H1 (cell line): ENCODE measurements around the gene UMAD1. TPM values are rescaled to one million over a fixed set of nuclear protein-coding genes. Genes with fewer than 3 reads are reported as not detected.

ENCODE experiments used
- CTCF ChIA-PET: fragments of 300-600 bp; sonication (Branson Sonifier 250); formaldehyde crosslinking; loops from one replicate; lab custom pipeline; 2021; ENCODE audit not compliant: partially characterized antibody; lab: Charles Lee
- POLR2A ChIA-PET: fragments of 300-600 bp; sonication (Branson Sonifier 250); formaldehyde crosslinking; loops from one replicate; lab custom pipeline; 2021; ENCODE audit warnings: inconsistent platforms; ENCODE audit not compliant: partially characterized antibody; lab: Charles Lee
- DNase-seq, 2 experiments: peaks; one replicate each; pipeline versions ENCODE4 v3.0.0 to v3.0.0-alpha.2; 2010 to 2022; ENCODE audit warnings: low spot score in 2 of 2, low read depth in 1 of 2, mixed read lengths in 1 of 2
- FAIRE-seq: peaks from 2 replicates; lab custom pipeline; 2011; peaks lifted over from hg19 to GRCh38; lab: Jason Lieb, UNC
- H2AFZ ChIP-seq: 2 replicates; pipeline ENCODE4 v1.8.1; 2012; ENCODE audit warnings: low read length, inconsistent platforms
- H2AK5ac ChIP-seq: 2 replicates; pipeline ENCODE4 v1.6.1; 2013; ENCODE audit warnings: low read depth, low read length
- H2BK120ac ChIP-seq: replicated peaks from 2 replicates; pipeline ENCODE3; 2013; ENCODE audit warnings: low read depth, low read length, inconsistent platforms
- H2BK12ac ChIP-seq: 2 replicates; pipeline ENCODE4 v1.6.1; 2013; ENCODE audit warnings: low read depth, low read length
- H2BK15ac ChIP-seq: 2 replicates; pipeline ENCODE4 v1.6.1; 2013; ENCODE audit warnings: low read length
- H2BK20ac ChIP-seq: 2 replicates; pipeline ENCODE4 v1.6.1; 2013; ENCODE audit warnings: low read length
- H2BK5ac ChIP-seq: 2 replicates; pipeline ENCODE4 v1.6.1; 2013; ENCODE audit warnings: low read depth, low read length
- H3K14ac ChIP-seq: 2 replicates; pipeline ENCODE4 v1.6.1; 2013; ENCODE audit warnings: inconsistent platforms; ENCODE audit not compliant: insufficient read length
- H3K18ac ChIP-seq: 2 replicates; pipeline ENCODE4 v1.6.1; 2013; ENCODE audit warnings: low read length; ENCODE audit errors: extremely low read depth
- H3K23ac ChIP-seq: 2 replicates; pipeline ENCODE4 v1.6.1; 2013; ENCODE audit warnings: inconsistent platforms; ENCODE audit not compliant: insufficient read length
- H3K23me2 ChIP-seq: 2 replicates; pipeline ENCODE4 v1.6.1; 2013; ENCODE audit warnings: low read depth, low read length
- H3K27ac ChIP-seq: 2 replicates; pipeline ENCODE4 v1.6.1; 2011; ENCODE audit warnings: low read depth, low read length, inconsistent platforms
- H3K27me3 ChIP-seq, 4 experiments: replicated peaks in 1 of 4; 1 replicate in 1 of 4; 2 replicates in 3 of 4; pipeline versions ENCODE4 v1.6.1 to v1.8.1; 2011 to 2013; ENCODE audit warnings: low read length in 3 of 4, mild to moderate bottlenecking in 3 of 4, inconsistent platforms in 2 of 4, mixed read lengths in 2 of 4, moderate library complexity in 1 of 4; ENCODE audit not compliant: control insufficient read depth in 3 of 4, insufficient read depth in 3 of 4; ENCODE audit errors: extremely low read depth in 1 of 4
- H3K36me3 ChIP-seq, 4 experiments: 2 replicates each; pipeline versions ENCODE4 v1.6.1 to v1.8.1; 2011 to 2013; ENCODE audit warnings: mild to moderate bottlenecking in 4 of 4, low read length in 3 of 4, moderate library complexity in 2 of 4, control low read depth in 1 of 4, inconsistent platforms in 1 of 4; ENCODE audit not compliant: insufficient read depth in 4 of 4, control insufficient read depth in 2 of 4
- H3K4ac ChIP-seq: replicated peaks from 2 replicates; pipeline ENCODE3; 2013; ENCODE audit warnings: low read length, low read depth, mixed read lengths, inconsistent platforms; ENCODE audit not compliant: insufficient read length
- H3K4me1 ChIP-seq, 4 experiments: replicated peaks in 1 of 4; 1 replicate in 1 of 4; 2 replicates in 3 of 4; pipeline versions ENCODE4 v1.6.1 to v1.8.1; 2011 to 2013; ENCODE audit warnings: low read length in 3 of 4, inconsistent platforms in 2 of 4, mixed read lengths in 1 of 4; ENCODE audit not compliant: insufficient read depth in 4 of 4, control insufficient read depth in 3 of 4
- H3K4me2 ChIP-seq, 2 experiments: 2 replicates each; pipeline versions ENCODE4 v1.6.1 to v1.8.1; 2011 to 2013; ENCODE audit warnings: low read depth in 2 of 2, low read length in 2 of 2, control low read depth in 1 of 2, inconsistent platforms in 1 of 2, mild to moderate bottlenecking in 1 of 2; ENCODE audit not compliant: insufficient read depth in 1 of 2
- H3K4me3 ChIP-seq, 4 experiments: fragments of 200-600, 300-600 bp in 1 of 4; sonication (generic), shearing (Covaris generic), sonication (Bioruptor Twin) in 1 of 4; 2 replicates each; pipeline versions ENCODE4 v1.5.1 to v1.8.1; 2011 to 2016; ENCODE audit warnings: low read length in 4 of 4, low read depth in 3 of 4, control low read depth in 2 of 4, inconsistent platforms in 2 of 4, mild to moderate bottlenecking in 2 of 4, mixed read lengths in 1 of 4, moderate library complexity in 1 of 4; ENCODE audit not compliant: insufficient read depth in 2 of 4; ENCODE audit errors: extremely low read depth in 1 of 4
- H3K56ac ChIP-seq: replicated peaks from 2 replicates; pipeline ENCODE3; 2013; ENCODE audit warnings: low read depth, mild to moderate bottlenecking, mixed read lengths, low read length, inconsistent platforms; ENCODE audit not compliant: insufficient read length
- H3K79me1 ChIP-seq: 2 replicates; pipeline ENCODE4 v1.6.1; 2013; ENCODE audit warnings: low read depth, low read length, control low read depth
- H3K79me2 ChIP-seq, 2 experiments: 2 replicates each; pipeline versions ENCODE4 v1.6.1 to v1.8.1; 2012 to 2013; ENCODE audit warnings: low read length in 2 of 2, mild to moderate bottlenecking in 2 of 2, inconsistent platforms in 1 of 2; ENCODE audit not compliant: insufficient read depth in 2 of 2, control insufficient read depth in 1 of 2
- H3K9ac ChIP-seq, 4 experiments: replicated peaks in 1 of 4; 1 replicate in 1 of 4; 2 replicates in 3 of 4; pipeline versions ENCODE4 v1.6.1 to v1.8.1; 2011 to 2013; ENCODE audit warnings: low read depth in 3 of 4, low read length in 3 of 4, control low read depth in 2 of 4, mild to moderate bottlenecking in 2 of 4, moderate library complexity in 2 of 4, inconsistent platforms in 1 of 4; ENCODE audit errors: extremely low read depth in 1 of 4
- H3K9me3 ChIP-seq, 2 experiments: 2 replicates each; pipeline versions ENCODE4 v1.6.1 to v1.8.1; 2012 to 2013; ENCODE audit warnings: mild to moderate bottlenecking in 2 of 2, moderate library complexity in 2 of 2, control low read depth in 1 of 2, inconsistent platforms in 1 of 2, low read depth in 1 of 2, low read length in 1 of 2, mixed read lengths in 1 of 2; ENCODE audit not compliant: insufficient read depth in 2 of 2
- H4K20me1 ChIP-seq, 2 experiments: replicated peaks in 1 of 2; 2 replicates each; pipeline versions ENCODE3 to v1.8.1; 2011 to 2013; ENCODE audit warnings: inconsistent platforms in 2 of 2, low read length in 2 of 2, mild to moderate bottlenecking in 1 of 2; ENCODE audit not compliant: insufficient read depth in 2 of 2, control insufficient read depth in 1 of 2
- H4K5ac ChIP-seq: 2 replicates; pipeline ENCODE4 v1.6.1; 2013; ENCODE audit warnings: low read length, low read depth, mixed read lengths, inconsistent platforms; ENCODE audit not compliant: insufficient read length
- H4K8ac ChIP-seq: 2 replicates; pipeline ENCODE4 v1.8.0; 2013; ENCODE audit warnings: mild to moderate bottlenecking, moderate library complexity, low read length, inconsistent platforms; ENCODE audit not compliant: insufficient read depth; ENCODE audit errors: extremely low read depth
- H4K91ac ChIP-seq: replicated peaks from 2 replicates; pipeline ENCODE3; 2013; ENCODE audit warnings: low read length, mixed read lengths, inconsistent platforms; ENCODE audit not compliant: insufficient read length
- CBX8 ChIP-seq: fragments of 300-800, 300-1000 bp; sonication (generic); IDR thresholded peaks from 2 replicates; pipeline ENCODE4 v1.7.1; 2016; ENCODE audit warnings: low read depth, low read length, borderline replicate concordance
- HDAC2 ChIP-seq, 2 experiments: fragments of 300-600 bp in 1 of 2; sonication (generic) in 1 of 2; IDR thresholded peaks; 2 replicates each; pipeline ENCODE4 v1.6.1; 2011 to 2012; ENCODE audit warnings: low read depth in 2 of 2, low read length in 2 of 2, mild to moderate bottlenecking in 2 of 2, moderate library complexity in 2 of 2, borderline replicate concordance in 1 of 2, inconsistent platforms in 1 of 2
- RAD21 ChIP-seq, 2 experiments: IDR thresholded peaks in 1 of 2; conservative IDR thresholded peaks in 1 of 2; 2 replicates each; pipeline ENCODE4 v1.6.1; 2011; ENCODE audit warnings: low read depth in 2 of 2, low read length in 2 of 2, improper control_type of control experiment in 1 of 2, inconsistent platforms in 1 of 2, mild to moderate bottlenecking in 1 of 2, moderate library complexity in 1 of 2
- RXRA ChIP-seq: IDR thresholded peaks from 2 replicates; pipeline ENCODE4 v1.6.1; 2011; ENCODE audit warnings: low read depth, mild to moderate bottlenecking, low read length, moderate library complexity; ENCODE audit not compliant: insufficient read depth
- SAP30 ChIP-seq: fragments of 300-600 bp; sonication (generic); IDR thresholded peaks from 2 replicates; pipeline ENCODE4 v1.7.1; 2012; ENCODE audit warnings: low read length, moderate library complexity, mild to moderate bottlenecking, inconsistent platforms; ENCODE audit not compliant: insufficient read depth, insufficient replicate concordance
- SP4 ChIP-seq: IDR thresholded peaks from 2 replicates; pipeline ENCODE4 v1.6.1; 2012; ENCODE audit warnings: low read length, inconsistent platforms
- TBP ChIP-seq: IDR thresholded peaks from 2 replicates; pipeline ENCODE4 v1.6.1; 2011; ENCODE audit warnings: low read depth, low read length, improper control_type of control experiment
- TEAD4 ChIP-seq: IDR thresholded peaks from 2 replicates; pipeline ENCODE4 v1.6.1; 2012; ENCODE audit warnings: low read depth, low read length, inconsistent platforms, mixed read lengths
- WGBS, 2 experiments: shearing (Covaris generic) in 1 of 2; methylation state at CpG; one replicate each; pipeline versions ENCODE4 v1.1.6 to v1.1.7; 2013 to 2015; ENCODE audit warnings: low lambda C conversion rate in 2 of 2, mixed read lengths in 2 of 2, inconsistent platforms in 1 of 2, low coverage in 1 of 2, missing lambda C conversion rate in 1 of 2; ENCODE audit not compliant: insufficient replicate concordance in 2 of 2, insufficient coverage in 1 of 2, insufficient read length in 1 of 2; ENCODE audit errors: extremely low coverage in 1 of 2, missing lambda C conversion rate in 1 of 2; 5-methylcytosine and 5-hydroxymethylcytosine counted together
- polyA plus RNA-seq, 7 experiments: library from polyadenylated mRNA; depleted of rRNA in 3 of 7; stranded (reverse) in 5 of 7; unstranded in 2 of 7; fragments of >200 nt in 5 of 7; fragments of 200-250 nt in 2 of 7; gene quantifications; 1 replicate in 5 of 7; 2 replicates in 1 of 7; 4 replicates in 1 of 7; pipeline versions ENCODE4 v1.2.1 to v1.2.3, GENCODE V29; 2011 to 2013; ENCODE audit warnings: missing spikeins in 2 of 7, mixed read lengths in 2 of 7
- total RNA-seq: library from RNA; stranded (reverse); fragmentation: NEBNext Ultra II Directional; extraction: Animal tissue kit (Norgen Biotek cat#: 25700); gene quantifications from 2 replicates; pipeline ENCODE4 v1.2.1, GENCODE V29; 2021

Gene UMAD1
- total and polyA plus RNA-seq, 2 of the 8 experiments (the other 6 are each of a cell fraction or from before 2014, with no cell fraction given) = 10.4 to 12.3 TPM

DNA sequence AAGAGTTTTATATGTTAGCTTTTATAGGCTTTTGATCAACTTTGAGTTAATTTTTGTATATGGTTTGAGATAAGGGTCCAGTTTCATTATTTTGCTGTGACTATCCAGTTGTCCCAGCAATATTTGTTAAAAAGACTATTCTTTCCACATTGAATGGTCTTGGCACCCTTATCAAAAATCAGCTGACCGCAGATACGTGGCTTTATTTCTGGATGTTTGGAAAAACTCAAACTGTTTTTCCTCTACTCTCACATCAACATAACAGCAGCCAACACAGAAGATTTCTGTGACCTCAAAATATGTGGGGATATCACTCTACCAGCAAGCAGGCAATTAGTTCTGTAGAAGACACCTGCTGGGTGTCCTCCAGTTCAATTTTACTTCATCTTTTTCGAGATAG, 211.4 kb downstream of the UMAD1 start:
- Histone ChIP-seq H4K91ac (no peak overlapping the region), H3K9me3 (peaks cover 13 to 17% of the 10 kb centered on the region in 2 experiments), H2BK12ac (no peak overlapping the region), H3K79me1 (no peaks in the 10 kb centered on the region), H2BK20ac (no peak overlapping the region), H3K23me2 (no peaks in the 10 kb centered on the region), H2AK5ac (no peak overlapping the region), H3K4me3 (no peak overlapping the region), H3K27ac (no peak overlapping the region), H3K36me3 (no peaks in the 10 kb centered on the region; a peak in 1 of 8 replicates), H3K9ac (no peak overlapping the region), H3K14ac (no peak overlapping the region), H3K27me3 (no peaks in the 10 kb centered on the region), H3K56ac (no peak overlapping the region), H3K4ac (no peak overlapping the region), H3K4me1 (no peaks in the 10 kb centered on the region), H4K5ac (no peak overlapping the region), H3K23ac (no peak overlapping the region)
- WGBS, 2 experiments = 93% methylated on average over 3 of the region's 3 CpGs; no CpG with 5 or more reads in 1 of the 2 experiments
- no peak for FAIRE-seq
- CTCF ChIA-PET = no interaction called here
- POLR2A ChIA-PET = no interaction called here
- no peak for DNase-seq
- TF ChIP-seq RAD21 (IDR thresholded peaks at IDR 0.05 in 1 of 2, conservative IDR thresholded peaks at IDR 0.05 in 1 of 2; ENCODE audit: low read depth in 2 of 2, low read length in 2 of 2) = no peak
- TF ChIP-seq SAP30 = no peak
- no peak for TF ChIP-seq TEAD4
- TF ChIP-seq RXRA = no peak
- no peak for TF ChIP-seq TBP
- TF ChIP-seq HDAC2 (IDR thresholded peaks at IDR 0.05; ENCODE audit: borderline replicate concordance in 1 of 2, low read depth in 2 of 2, low read length in 2 of 2) = no peak
- TF ChIP-seq SP4 = no peak
- TF ChIP-seq CBX8 = no peak
- TF ChIP-seq, all 59 proteins: peak for 0
- H2BK5ac ChIP-seq = no peak overlapping the region
- no peak overlapping the region for H2BK15ac ChIP-seq
- no peak overlapping the region for H2AFZ ChIP-seq
- H4K20me1 ChIP-seq = no peaks in the 10 kb centered on the region
- no peak overlapping the region for H3K4me2 ChIP-seq
- no peaks in the 10 kb centered on the region for H3K79me2 ChIP-seq
- H3K18ac ChIP-seq = no peak overlapping the region
- no peak overlapping the region for H4K8ac ChIP-seq
- no peak overlapping the region for H2BK120ac ChIP-seq
